Smooth muscle cell (in vitro differentiated cells): Measurements from ENCODE around the gene SNAI3. TPM values are rescaled to one million over a fixed set of nuclear protein-coding genes. Genes with fewer than 3 reads are reported as not detected.
A peak's percentile ranks its signal among the peaks of the same experiment; 100 is the strongest.

Source experiments
- DNase-seq: peaks from one replicate; lab custom pipeline; 2025; ENCODE audit not compliant: unreplicated experiment; lab: John Stamatoyannopoulos, UW
- H2AFZ ChIP-seq: fragments of 200-600 bp; sonication (generic); 2 replicates; pipeline ENCODE4 v1.6.0; 2016; ENCODE audit warnings: antibody characterized with exemption, low read depth, mild to moderate bottlenecking
- H3F3A ChIP-seq: fragments of 200-600 bp; sonication (generic); 2 replicates; pipeline ENCODE4 v1.6.0; 2017; ENCODE audit warnings: antibody characterized with exemption, low read depth
- H3K27ac ChIP-seq: fragments of 200-600 bp; sonication (generic); 2 replicates; pipeline ENCODE4 v1.5.1; 2016; ENCODE audit warnings: low read depth, mild to moderate bottlenecking
- H3K27me3 ChIP-seq: fragments of 200-600 bp; sonication (generic); 2 replicates; pipeline ENCODE4 v1.6.1; 2016; ENCODE audit warnings: low read depth, mild to moderate bottlenecking
- H3K36me3 ChIP-seq: fragments of 200-600 bp; sonication (generic); 2 replicates; pipeline ENCODE4 v1.5.1; 2016; ENCODE audit warnings: low read depth
- H3K4me1 ChIP-seq: fragments of 200-600 bp; sonication (generic); 2 replicates; pipeline ENCODE4 v1.5.1; 2016; ENCODE audit warnings: low read depth
- H3K4me2 ChIP-seq: fragments of 200-600 bp; sonication (generic); 2 replicates; pipeline ENCODE4 v1.6.0; 2016; ENCODE audit warnings: mild to moderate bottlenecking
- H3K4me3 ChIP-seq: fragments of 200-600 bp; sonication (generic); 2 replicates; pipeline ENCODE4 v1.5.1; 2016; ENCODE audit warnings: mild to moderate bottlenecking
- H3K79me2 ChIP-seq: fragments of 200-600 bp; sonication (generic); 2 replicates; pipeline ENCODE4 v1.6.0; 2016; ENCODE audit warnings: low read depth, mild to moderate bottlenecking
- H3K9ac ChIP-seq: fragments of 200-600 bp; sonication (generic); 2 replicates; pipeline ENCODE4 v1.6.0; 2016; ENCODE audit warnings: low read depth
- H3K9me3 ChIP-seq: fragments of 200-600 bp; sonication (generic); replicated peaks from 2 replicates; pipeline ENCODE4 v1.5.1; 2016; ENCODE audit warnings: low read depth
- H4K20me1 ChIP-seq: fragments of 200-600 bp; sonication (generic); 2 replicates; pipeline ENCODE4 v1.6.0; 2016; ENCODE audit warnings: low read depth
- WGBS: methylation state at CpG from one replicate; pipeline ENCODE4 v1.1.7; 2016; ENCODE audit warnings: low lambda C conversion rate; 5-methylcytosine and 5-hydroxymethylcytosine counted together
- polyA plus RNA-seq: library from polyadenylated mRNA; unstranded; fragments of >200 nt; fragmentation: Nextera tagmentation; extraction: Ambion mirVana; gene quantifications from 2 replicates; pipeline ENCODE4 v1.2.1, GENCODE V29; 2016
- total RNA-seq: library from RNA; depleted of rRNA; stranded (reverse); fragments of >200 nt; gene quantifications from 2 replicates; pipeline ENCODE4 v1.2.3, GENCODE V29; 2014
- TF ChIP-seq, protein P1 (sequence below): fragments of 200-600 bp; sonication (generic); IDR thresholded peaks from 2 replicates; pipeline ENCODE4 v1.5.1; 2017; ENCODE audit warnings: borderline replicate concordance, mild to moderate bottlenecking, antibody characterized with exemption; ENCODE audit not compliant: insufficient read depth, poor library complexity, severe bottlenecking

The SNAI3 gene
- total and polyA plus RNA-seq, 2 experiments from 2014 or later, result 0.22 to 1.4 TPM

DNA sequence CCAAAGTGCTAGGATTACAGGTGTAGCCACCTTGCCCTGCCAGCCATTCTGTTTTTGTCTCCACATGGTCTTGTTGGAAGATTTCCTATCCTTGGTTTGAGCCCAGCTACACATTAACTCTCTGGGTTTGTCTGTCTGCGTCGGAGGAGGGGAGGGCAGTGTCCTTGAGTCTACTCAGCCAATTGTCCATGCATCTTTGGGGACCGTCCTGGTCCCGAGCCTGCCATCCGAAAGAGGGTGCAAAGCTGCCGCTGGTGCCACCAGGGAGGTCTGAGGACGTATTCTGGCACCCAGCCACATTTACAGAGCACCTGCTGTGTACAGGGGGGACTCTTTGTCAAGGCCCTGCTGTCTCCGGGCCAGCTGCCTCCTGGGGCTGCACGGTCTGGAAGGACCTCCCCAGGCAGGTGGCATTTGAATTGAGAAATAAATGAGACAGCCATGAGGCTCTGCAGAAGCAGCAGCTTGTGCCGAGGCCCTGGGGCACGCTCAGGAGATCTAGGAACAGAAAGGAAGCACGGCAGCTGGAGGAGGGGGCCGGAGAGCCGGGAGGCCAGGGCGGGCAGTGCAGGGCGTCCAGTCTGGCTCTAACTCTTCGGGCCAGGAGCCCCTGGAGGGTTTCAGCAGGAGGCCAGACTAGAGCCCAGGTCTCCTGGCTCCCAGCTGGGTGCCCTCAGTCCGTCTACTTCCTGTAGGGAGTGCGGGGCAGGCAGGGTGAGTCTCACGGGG is 36.9 kb downstream of the SNAI3 start:
- H4K20me1 ChIP-seq, result peaks cover 35% of the 10 kb centered on the region
- no peak for DNase-seq
- H3K27me3 ChIP-seq, result no peaks in the 10 kb centered on the region
- H3K27ac ChIP-seq, result no peak overlapping the region
- 89% methylated on average over 20 of the region's 20 CpGs for WGBS
- no peaks in the 10 kb centered on the region for H3K79me2 ChIP-seq
- H3K4me1 ChIP-seq, result peaks cover 5% of the 10 kb centered on the region
- H3F3A ChIP-seq, result no peaks in the 10 kb centered on the region
- no peak overlapping the region for H3K9ac ChIP-seq
- H3K4me2 ChIP-seq, result peak overlapping the region; percentile 99
- TF ChIP-seq, protein P1, sequence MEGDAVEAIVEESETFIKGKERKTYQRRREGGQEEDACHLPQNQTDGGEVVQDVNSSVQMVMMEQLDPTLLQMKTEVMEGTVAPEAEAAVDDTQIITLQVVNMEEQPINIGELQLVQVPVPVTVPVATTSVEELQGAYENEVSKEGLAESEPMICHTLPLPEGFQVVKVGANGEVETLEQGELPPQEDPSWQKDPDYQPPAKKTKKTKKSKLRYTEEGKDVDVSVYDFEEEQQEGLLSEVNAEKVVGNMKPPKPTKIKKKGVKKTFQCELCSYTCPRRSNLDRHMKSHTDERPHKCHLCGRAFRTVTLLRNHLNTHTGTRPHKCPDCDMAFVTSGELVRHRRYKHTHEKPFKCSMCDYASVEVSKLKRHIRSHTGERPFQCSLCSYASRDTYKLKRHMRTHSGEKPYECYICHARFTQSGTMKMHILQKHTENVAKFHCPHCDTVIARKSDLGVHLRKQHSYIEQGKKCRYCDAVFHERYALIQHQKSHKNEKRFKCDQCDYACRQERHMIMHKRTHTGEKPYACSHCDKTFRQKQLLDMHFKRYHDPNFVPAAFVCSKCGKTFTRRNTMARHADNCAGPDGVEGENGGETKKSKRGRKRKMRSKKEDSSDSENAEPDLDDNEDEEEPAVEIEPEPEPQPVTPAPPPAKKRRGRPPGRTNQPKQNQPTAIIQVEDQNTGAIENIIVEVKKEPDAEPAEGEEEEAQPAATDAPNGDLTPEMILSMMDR, result no peak
- no peaks in the 10 kb centered on the region for H3K36me3 ChIP-seq
- no peak overlapping the region for H2AFZ ChIP-seq
- peak overlapping the region; percentile 92 for H3K4me3 ChIP-seq
- H3K9me3 ChIP-seq, result no peaks in the 10 kb centered on the region

DNA sequence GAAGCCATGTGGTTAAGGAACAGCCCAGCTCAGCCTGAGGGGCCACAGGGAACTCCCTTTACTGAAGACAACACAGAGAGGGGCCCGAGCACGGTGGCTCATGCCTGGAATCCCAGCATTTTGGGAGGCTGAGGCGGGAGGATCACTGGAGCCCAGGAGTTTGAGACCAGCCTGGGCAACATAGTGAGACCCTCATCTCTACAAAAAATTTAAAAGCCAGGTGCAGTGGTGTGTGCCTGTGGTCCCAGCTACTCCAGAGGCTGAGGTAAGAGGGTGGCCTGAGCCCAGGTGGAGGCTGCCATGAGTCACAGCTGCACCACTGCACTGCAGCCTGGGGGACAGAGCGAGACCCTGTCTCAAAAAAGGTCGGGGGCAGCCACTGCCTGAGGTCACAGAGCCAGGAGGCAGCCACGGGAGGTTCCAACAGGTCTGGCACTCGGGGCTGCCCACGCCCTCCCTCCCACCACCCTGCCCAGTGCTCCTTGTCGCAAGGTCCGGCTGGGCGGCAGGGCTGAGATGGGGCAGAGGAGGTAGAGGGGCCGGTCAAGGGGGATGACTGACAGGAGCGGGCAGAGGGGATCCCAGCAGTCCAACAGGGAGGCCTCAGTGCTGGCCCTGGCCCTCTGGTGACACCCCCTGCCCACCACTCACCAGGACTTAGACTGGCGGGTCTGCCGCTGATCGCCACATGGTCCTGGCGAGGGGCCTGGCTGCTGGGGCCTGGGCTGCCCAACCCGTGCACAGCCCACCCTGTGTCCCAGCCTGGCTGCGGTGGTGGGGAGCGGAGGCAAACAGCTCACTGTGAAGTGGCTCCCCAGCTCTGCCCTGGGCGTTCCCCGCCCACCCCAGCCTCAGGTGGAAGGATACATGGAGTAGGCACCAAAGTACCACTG is 38.9 kb downstream of the SNAI3 start:
- peaks cover 5% of the 10 kb centered on the region for H3K4me1 ChIP-seq
- no peaks in the 10 kb centered on the region for H3K79me2 ChIP-seq
- no peaks in the 10 kb centered on the region for H3K27me3 ChIP-seq
- no peaks in the 10 kb centered on the region for H3K9me3 ChIP-seq
- no peak overlapping the region for H3K27ac ChIP-seq
- TF ChIP-seq, protein P1, result no peak
- H3K9ac ChIP-seq, result no peak overlapping the region
- H3K4me3 ChIP-seq, result no peak overlapping the region
- no peak for DNase-seq
- H4K20me1 ChIP-seq, result peaks cover 35% of the 10 kb centered on the region
- no peak overlapping the region for H3K4me2 ChIP-seq
- H2AFZ ChIP-seq, result no peak overlapping the region
- H3K36me3 ChIP-seq, result no peaks in the 10 kb centered on the region
- 96% methylated on average over 13 of the region's 22 CpGs for WGBS
- no peaks in the 10 kb centered on the region for H3F3A ChIP-seq

DNA sequence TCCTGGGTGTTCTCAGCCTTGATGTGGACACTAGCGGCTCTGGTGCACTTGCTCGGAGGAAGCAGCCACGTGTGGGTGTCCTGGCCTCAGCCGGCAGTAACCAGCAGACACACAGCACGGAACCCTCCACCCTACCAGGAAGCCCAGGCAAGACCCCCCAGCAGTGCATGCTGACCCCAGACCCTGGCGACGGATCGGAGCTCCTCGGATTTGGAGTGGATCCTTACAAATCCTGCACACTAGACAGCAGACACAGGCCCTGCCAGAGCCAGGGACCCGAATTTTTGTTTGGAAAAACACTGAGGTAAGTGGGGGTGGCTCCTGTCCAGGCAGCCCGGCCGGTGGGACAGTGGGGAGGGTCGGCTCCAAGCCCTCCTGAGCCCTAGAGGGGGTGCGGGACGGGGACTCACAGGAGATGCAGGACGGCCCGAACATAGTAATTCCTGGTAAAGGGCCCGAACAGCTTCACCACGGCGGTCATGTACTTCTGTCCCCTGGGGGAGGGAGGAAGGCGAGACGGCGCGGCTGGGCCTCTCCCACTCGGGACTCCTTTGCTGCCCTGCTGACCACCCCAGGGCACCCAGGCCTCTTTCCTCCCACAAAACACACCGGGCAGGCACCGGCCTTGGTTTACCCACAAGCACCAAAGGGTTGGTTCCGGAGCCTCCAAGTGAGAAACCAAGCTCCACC is 39.8 kb downstream of the SNAI3 start:
- Histone ChIP-seq H3F3A (no peaks in the 10 kb centered on the region), H3K9ac (no peak overlapping the region), H3K27me3 (no peaks in the 10 kb centered on the region), H3K4me3 (no peak overlapping the region), H3K36me3 (no peaks in the 10 kb centered on the region), H3K4me2 (no peak overlapping the region), H3K4me1 (peaks cover 5% of the 10 kb centered on the region), H3K79me2 (no peaks in the 10 kb centered on the region), H2AFZ (no peak overlapping the region), H3K9me3 (no peaks in the 10 kb centered on the region), H4K20me1 (peaks cover 35% of the 10 kb centered on the region), H3K27ac (no peak overlapping the region)
- no peak for DNase-seq
- 95% methylated on average over 28 of the region's 28 CpGs for WGBS
- TF ChIP-seq, protein P1, result no peak
